ENCODE data around the gene CYP8B1. TPM values are rescaled to one million over a fixed set of nuclear protein-coding genes. Genes with fewer than 3 reads are reported as not detected.

Gene CYP8B1
- total and polyA plus RNA-seq, 2 of the 13 experiments (the other 11 are each of a cell fraction or from before 2014, with no cell fraction given), result 0.58 to 2.0 TPM

- TF ChIP-seq ZNF644 (CRISPR knock-in tag; IDR thresholded peaks at IDR 0.05; ENCODE audit: low read depth) (peak; percentile 65; the same call in 1 of the 2 replicates), TEAD3 (CRISPR knock-in tag; optimal IDR thresholded peaks at IDR 0.05; ENCODE audit: borderline replicate concordance) (peak; percentile 83), ZMYM4 (CRISPR knock-in tag; IDR thresholded peaks at IDR 0.05) (peak; percentile 74), STAG1 (CRISPR knock-in tag; IDR thresholded peaks at IDR 0.05) (peak; percentile 31), ZNF264 (CRISPR knock-in tag; IDR thresholded peaks at IDR 0.05) (peak; percentile 92), CEBPG (CRISPR knock-in tag; IDR thresholded peaks at IDR 0.05) (peak; percentile 60; the same call in 1 of the 2 replicates), ZNF652 (CRISPR knock-in tag; IDR thresholded peaks at IDR 0.05; ENCODE audit: borderline replicate concordance, low read depth) (peak; percentile 95), FOXA3 (CRISPR knock-in tag; IDR thresholded peaks at IDR 0.05) (peak; percentile 69), ZC3H13 (CRISPR knock-in tag; IDR thresholded peaks at IDR 0.05) (peak; percentile 76; the same call in 1 of the 2 replicates), ZNF317 (CRISPR knock-in tag; IDR thresholded peaks at IDR 0.05) (peak; percentile 82; the same call in 1 of the 2 replicates), GATAD2A (CRISPR knock-in tag; IDR thresholded peaks at IDR 0.05) (peak; percentile 95), TAF1 (CRISPR knock-in tag; IDR thresholded peaks at IDR 0.05) (peak; percentile 29; the same call in 1 of the 2 replicates)
- TF ChIP-seq, protein P1, sequence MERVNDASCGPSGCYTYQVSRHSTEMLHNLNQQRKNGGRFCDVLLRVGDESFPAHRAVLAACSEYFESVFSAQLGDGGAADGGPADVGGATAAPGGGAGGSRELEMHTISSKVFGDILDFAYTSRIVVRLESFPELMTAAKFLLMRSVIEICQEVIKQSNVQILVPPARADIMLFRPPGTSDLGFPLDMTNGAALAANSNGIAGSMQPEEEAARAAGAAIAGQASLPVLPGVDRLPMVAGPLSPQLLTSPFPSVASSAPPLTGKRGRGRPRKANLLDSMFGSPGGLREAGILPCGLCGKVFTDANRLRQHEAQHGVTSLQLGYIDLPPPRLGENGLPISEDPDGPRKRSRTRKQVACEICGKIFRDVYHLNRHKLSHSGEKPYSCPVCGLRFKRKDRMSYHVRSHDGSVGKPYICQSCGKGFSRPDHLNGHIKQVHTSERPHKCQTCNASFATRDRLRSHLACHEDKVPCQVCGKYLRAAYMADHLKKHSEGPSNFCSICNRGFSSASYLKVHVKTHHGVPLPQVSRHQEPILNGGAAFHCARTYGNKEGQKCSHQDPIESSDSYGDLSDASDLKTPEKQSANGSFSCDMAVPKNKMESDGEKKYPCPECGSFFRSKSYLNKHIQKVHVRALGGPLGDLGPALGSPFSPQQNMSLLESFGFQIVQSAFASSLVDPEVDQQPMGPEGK (CRISPR knock-in tag; IDR thresholded peaks at IDR 0.05), result peak; percentile 36; the same call in 1 of the 2 replicates
- TF ChIP-seq, protein P2, sequence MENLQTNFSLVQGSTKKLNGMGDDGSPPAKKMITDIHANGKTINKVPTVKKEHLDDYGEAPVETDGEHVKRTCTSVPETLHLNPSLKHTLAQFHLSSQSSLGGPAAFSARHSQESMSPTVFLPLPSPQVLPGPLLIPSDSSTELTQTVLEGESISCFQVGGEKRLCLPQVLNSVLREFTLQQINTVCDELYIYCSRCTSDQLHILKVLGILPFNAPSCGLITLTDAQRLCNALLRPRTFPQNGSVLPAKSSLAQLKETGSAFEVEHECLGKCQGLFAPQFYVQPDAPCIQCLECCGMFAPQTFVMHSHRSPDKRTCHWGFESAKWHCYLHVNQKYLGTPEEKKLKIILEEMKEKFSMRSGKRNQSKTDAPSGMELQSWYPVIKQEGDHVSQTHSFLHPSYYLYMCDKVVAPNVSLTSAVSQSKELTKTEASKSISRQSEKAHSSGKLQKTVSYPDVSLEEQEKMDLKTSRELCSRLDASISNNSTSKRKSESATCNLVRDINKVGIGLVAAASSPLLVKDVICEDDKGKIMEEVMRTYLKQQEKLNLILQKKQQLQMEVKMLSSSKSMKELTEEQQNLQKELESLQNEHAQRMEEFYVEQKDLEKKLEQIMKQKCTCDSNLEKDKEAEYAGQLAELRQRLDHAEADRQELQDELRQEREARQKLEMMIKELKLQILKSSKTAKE (CRISPR knock-in tag; IDR thresholded peaks at IDR 0.05; ENCODE audit: borderline replicate concordance), result no peak; the same call in 1 of the 2 replicates
- TF ChIP-seq, protein P3, sequence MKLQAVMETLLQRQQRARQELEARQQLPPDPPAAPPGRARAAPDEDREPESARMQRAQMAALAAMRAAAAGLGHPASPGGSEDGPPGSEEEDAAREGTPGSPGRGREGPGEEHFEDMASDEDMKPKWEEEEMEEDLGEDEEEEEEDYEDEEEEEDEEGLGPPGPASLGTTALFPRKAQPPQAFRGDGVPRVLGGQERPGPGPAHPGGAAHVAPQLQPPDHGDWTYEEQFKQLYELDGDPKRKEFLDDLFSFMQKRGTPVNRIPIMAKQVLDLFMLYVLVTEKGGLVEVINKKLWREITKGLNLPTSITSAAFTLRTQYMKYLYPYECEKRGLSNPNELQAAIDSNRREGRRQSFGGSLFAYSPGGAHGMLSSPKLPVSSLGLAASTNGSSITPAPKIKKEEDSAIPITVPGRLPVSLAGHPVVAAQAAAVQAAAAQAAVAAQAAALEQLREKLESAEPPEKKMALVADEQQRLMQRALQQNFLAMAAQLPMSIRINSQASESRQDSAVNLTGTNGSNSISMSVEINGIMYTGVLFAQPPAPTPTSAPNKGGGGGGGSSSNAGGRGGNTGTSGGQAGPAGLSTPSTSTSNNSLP (IDR thresholded peaks at IDR 0.05; ENCODE audit: low read depth, low read length), result 0 out of 2 replicates have a peak, but pooled peaks have one; percentile 17
Measured at GRCh38 chr3:42875325-42876151, at the start of gene CYP8B1 (continued).

Measured in HepG2 (cell line).